Left colon (tissue), 2 donors: ENCODE measurements around the gene RRP12. TPM values are rescaled to one million over a fixed set of nuclear protein-coding genes. Genes with fewer than 3 reads are reported as not detected.
"Not testable (repeated sequence)": the region's sequence is repeated elsewhere in the genome, so short reads cannot be mapped to it uniquely, and the experiment has no call there.

ENCODE experiments used
- ATAC-seq: fragments of 200-7000 bp; cut with Tn5 transposase; one replicate; pipeline ENCODE4 v1.9.1; 2020; ENCODE audit warnings: mild to moderate bottlenecking, moderate library complexity
- DNase-seq, 2 donors: peaks; one replicate each; pipeline ENCODE4 v3.0.0-alpha.2; 2020
- intact Hi-C, 2 donors: fragments of 100-400 bp; cut with DNase I in 1 of 2; cut with micrococcal nuclease in 1 of 2; formaldehyde crosslinking; loops; one replicate each; pipeline versions ENCODE4 v1.11.2 to v1.14.0; 2022; cut with DNase I, micrococcal nuclease
- total RNA-seq, 2 donors: library from RNA; stranded (reverse); fragmentation: NEBNext Ultra II Directional; extraction: Animal tissue kit (Norgen Biotek cat#: 25700); gene quantifications; one replicate each; pipeline ENCODE4 v1.2.1, GENCODE V29; 2021
- donor health status: DM: no; HTN: no; CAD: no.
- donor health status: DM: yes; HTN: yes; CAD: no.

Gene RRP12
- total RNA-seq, 2 donors from 2014 or later: 13.9 to 15.1 TPM

DNA sequence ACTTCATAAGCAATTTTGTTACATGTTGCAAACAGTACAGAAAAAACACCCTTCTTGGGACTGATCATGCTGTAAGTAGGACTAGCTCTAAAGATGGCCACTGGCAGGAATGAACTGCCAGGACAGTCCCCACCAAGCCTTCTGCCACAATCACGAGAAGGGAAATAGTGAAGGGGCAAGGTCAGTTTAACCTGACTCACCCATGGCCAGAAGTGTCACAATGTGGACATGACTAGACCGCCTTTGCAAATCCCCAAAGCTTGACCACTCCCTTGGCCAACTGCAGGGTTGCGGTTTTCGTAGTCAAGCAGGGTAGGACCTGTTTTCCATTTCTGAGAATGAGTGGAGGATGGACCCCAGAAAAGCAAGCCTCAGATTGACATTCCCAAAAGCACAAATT lies 47.2 kb downstream of the RRP12 start:
- intact Hi-C loops: loop anchor here in 1 of 2 donors (10.0 kb wide), 1 partner anchor 79 kb away; no protein-coding TSS in a partner anchor
- ATAC-seq (no peak), DNase-seq (no peak)

DNA sequence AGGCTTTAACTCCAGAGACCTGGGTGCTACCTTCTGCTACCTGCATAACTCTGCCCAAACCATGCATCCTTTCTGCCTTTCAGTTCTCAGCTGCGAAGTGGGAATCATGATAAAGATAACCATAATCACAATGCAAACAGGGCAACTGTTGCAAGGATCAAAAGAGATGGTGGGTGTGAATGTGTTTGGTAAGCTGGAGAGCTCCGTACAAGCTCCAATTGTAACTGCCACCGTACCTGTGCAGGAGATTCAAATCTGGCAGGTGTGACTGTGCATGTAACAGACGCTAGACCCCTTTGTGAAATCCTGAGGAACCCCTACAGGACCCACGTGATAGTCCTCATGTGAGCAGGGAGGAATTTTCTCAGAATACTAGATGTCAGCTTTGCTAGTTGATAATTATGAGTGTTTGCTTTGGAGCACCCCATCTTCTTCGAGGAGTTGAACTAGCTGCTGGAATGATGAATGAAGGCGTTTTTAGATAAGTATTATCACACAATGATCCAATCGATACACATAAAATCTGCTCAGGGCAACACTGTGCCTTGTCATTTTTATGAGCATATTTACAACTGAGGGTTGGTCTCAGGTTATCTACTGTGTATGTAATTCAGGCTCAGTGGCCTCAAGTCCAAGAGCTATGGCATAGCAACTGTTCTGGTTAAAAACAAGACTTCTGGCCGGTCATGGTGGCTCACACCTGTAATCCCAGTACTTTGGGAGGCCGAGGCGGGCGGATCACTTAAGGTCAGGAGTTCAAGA lies 51.2 kb downstream of the RRP12 start:
- peak; percentile 96 for ATAC-seq
- intact Hi-C loops: loop anchor here in 1 of 2 donors (10.0 kb wide), 1 partner anchor 75 kb away; no protein-coding TSS in a partner anchor
- DNase-seq: no peak

DNA sequence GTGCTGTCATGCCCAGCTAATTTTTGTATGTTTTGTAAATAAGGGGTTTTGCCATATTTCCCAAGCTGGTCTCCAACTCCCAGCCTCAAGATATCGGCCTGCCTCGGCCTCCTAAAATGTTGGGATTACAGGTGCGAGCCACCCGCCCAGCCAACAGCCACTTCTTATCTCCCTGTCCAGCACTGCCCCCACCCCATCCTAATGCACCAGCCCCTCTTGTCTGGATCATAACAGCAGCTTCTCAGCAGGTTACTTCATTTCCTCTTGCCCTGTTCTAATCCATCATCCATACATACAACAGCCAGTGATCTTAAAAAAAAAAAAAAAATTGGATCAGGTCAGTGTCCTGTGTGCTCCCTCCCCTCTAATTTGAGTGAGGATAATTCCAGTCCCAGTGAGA lies 53.8 kb downstream of the RRP12 start:
- DNase-seq (no peak), ATAC-seq (no peak)
- intact Hi-C loops: no loop called here

DNA sequence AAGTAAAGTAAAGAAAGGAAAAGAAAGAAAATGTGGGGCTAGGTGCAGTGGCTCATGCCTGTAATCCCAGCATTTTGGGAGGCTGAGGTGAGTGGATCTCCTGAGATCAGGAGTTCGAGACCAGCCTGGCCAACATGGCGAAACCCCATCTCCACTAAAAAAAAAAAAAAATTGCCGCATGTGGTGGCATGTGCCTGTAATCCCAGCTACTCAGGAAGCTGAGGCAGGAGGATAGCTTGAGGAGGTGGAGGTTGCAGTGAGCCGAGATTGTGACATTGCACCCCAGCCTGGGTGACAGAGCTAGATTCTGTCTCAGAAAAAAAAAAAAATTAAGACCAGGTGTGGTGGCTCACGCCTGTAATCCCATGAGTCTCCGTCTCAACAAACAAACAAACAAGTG lies 57.5 kb downstream of the RRP12 start:
- ATAC-seq, intact Hi-C loops: not testable (repeated sequence)

DNA sequence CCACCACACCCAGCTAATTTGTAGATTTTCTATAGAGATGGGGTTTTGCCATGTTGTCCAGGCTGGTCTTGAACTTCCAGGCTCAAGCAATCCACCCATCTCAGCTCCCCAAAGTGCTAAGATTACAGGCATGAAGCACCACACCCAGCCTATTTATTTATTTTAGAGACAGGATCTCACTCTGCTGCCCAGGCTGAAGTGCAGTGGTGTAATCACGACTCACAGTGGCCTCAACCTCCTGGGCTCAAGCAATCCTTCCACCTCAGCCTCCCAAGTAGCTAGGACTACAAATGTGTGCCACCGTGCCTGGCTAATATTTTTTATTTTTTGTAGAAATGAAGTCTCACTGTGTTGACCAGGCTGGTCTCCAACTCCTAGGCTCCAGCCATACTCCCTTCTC lies 59.7 kb downstream of the RRP12 start:
- no peak for ATAC-seq
- intact Hi-C loops: no loop called here
- DNase-seq: no peak

More for the DNA sequence above, 57.5 kb downstream of the RRP12 start:
- DNase-seq: not testable (repeated sequence)

DNA sequence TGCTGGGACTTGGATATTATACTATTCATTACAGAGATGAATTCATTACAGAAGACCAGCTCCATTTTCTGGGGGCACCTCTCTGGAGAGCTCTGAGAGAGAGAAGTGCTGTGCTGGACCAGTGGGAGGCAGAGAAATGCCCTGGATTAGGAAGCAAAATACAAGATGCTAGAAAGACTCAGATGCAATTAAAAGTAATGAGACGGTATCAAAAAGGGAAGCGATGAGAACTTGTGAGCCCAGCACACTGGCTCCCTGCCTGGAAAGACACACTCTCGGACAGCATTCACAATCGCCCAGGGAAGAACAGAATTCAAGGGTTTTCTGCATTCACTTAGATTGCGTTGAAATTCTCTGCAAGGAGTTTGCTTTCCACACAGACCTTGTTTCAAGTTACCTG lies 63.1 kb downstream of the RRP12 start:
- DNase-seq (no peak), ATAC-seq (no peak)
- intact Hi-C loops: loop anchor here in 1 of 2 donors (10.0 kb wide), 1 partner anchor 53 kb away; no protein-coding TSS in a partner anchor

DNA sequence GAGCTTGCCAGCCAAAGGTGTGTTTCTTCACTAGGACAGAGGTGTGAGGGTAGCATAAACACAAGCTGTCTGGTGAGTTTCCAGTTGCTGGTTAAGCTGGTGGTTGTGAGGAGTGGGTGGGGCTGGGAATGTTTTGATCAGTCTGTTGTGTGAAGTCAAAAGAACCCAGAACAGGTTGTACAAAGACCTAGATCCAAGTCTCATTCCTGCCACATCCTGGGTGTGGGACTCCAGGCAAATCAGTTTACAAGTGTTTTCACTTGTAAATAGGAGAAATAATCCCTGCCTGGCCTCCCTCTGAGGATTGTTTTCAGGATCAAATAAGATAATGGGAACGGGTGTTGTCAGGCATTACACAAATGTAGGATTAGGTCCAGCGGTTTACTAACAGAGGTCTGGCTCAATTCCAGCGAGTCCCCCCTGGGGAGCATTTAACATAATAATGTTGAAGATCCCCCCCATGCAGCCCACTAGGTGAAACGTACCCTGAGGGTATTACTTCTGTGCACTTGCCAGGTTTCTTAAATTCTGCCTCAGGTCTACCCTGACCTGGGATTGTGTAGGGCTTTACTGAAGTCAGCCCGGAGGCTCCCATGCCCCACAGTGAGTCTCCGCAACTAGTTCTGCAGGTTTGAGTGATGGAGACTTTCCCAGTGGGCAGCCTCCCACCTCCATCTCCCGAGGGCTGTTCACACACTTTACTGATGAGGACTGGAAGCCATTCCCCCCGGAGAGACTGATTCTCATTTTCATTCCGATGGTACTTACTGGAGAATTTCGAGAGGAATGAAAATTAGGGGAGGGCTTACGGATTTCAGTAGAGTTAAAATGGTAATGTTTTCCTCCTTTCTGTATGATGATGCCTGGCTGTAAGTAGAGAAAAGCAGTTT lies 64.0 kb downstream of the RRP12 start:
- peak; percentile 44 to 82 for DNase-seq
- intact Hi-C loops: loop anchor here in 1 of 2 donors (10.0 kb wide), 1 partner anchor 52 kb away; no protein-coding TSS in a partner anchor
- ATAC-seq: peak; percentile 38

DNA sequence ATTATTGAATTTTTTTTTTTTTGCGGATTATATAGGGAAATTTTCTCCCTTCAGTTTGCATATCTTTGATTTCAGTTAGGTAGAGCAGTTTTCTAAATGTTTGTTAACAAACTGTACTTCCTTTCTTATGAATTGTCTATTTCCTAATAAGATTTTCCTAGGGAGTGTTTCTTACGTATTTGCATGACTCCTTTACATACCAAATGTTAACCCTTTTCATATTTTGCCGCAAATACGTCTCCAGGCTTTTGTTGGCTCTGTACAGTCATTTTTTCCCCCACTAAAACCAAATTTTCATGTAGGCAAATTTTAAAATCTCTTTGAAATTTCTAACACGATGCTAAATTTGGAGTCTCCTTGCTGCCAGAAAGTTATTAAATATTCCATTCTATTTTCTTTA lies 64.7 kb downstream of the RRP12 start:
- DNase-seq: no peak
- ATAC-seq: no peak
- intact Hi-C loops: loop anchor here in 1 of 2 donors (10.0 kb wide), 1 partner anchor 52 kb away; no protein-coding TSS in a partner anchor

DNA sequence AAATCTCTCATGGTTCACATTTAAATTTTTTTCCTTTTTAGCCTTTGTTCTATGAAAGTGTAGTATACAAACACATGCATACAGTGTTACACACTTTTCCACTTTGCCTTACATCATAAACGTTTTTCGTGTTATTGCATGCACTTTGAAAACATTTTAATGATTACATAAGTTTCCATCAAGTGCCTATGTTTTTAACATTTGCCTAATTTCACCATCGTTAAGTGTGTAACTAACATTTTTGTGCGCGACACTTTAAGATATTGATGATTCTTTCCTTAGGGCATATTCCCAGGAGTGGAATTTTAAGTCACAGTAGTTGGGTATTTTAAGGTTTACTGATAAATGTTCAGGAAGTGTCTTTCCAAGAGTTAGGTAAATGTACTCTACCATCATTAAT lies 65.1 kb downstream of the RRP12 start:
- intact Hi-C loops: loop anchor here in 1 of 2 donors (10.0 kb wide), 1 partner anchor 51 kb away; no protein-coding TSS in a partner anchor
- ATAC-seq (no peak), DNase-seq (no peak)

DNA sequence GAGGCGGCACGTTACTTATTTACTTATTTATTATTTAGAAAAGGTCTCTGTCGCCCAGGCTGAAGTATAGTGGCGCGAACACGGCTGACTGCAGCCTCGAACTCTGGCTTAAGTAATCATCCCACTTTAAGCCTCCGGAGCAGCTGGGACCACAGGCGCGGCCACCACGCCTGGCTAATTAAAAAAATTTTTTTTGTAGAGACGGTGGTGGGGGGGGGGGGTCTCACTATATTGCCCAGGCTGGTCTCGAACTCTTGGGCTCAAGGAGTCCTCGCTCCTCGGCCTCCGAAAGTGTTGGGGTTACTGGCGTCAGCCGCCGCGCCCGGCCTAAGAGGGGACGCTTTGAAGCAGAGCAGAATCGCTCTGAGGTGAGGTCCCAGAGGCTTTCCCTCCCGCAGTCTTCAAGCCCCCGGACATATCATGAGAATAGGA lies 65.9 kb downstream of the RRP12 start:
- intact Hi-C loops: loop anchor here in 1 of 2 donors (10.0 kb wide), 1 partner anchor 50 kb away; no protein-coding TSS in a partner anchor
- no peak for ATAC-seq
- DNase-seq: no peak

DNA sequence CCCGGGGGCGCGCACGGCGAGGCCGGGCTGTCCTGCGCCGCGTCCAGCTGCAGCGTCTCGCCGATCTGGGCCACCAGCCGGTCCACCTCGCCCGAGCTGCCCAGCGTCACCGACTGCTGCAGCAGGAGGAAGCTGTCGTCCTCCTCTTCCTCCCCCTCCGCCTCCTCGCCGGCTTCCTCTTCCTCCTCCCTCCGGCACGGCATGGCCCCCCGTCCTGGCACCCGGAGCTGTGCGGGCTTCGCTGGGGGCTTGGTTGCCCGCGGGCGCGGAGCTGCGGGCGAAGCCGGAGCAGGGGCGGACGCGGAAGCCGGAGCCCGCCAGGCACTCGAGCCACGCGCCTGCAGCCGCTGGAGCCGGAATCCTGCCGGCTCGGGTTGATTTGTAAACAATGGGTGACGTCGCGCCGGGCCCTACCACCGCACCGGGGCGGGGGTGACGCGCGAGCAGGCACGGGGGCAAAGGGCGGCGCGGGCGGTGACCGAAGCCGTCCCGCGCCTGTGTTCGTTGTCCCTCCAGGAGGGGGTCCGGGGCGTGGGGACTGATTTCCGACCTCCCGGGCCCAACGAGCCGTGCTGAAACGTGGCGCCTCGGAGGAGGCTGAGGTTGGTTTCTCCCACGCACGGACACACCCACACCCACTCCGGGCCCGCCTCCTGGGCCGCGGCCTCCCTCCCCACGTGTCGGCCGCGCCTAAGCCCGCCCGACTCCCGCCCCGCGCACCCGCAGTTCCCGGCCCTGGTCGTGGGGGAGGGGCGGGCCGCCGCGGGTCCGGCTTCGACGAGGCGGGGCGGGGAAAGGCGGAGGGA lies 66.6 kb downstream of the RRP12 start, which contains the start of gene FRAT2:
TSS of gene FRAT2 (minus strand) at position 360 of the 806 bp plus-strand sequence. CDS start at position 203, 157 bp downstream.
- peak; percentile 91 to 93 for DNase-seq
- intact Hi-C loops: loop anchor here in 1 of 2 donors (10.0 kb wide), 1 partner anchor 50 kb away; no protein-coding TSS in a partner anchor
- ATAC-seq: peak; percentile 82

DNA sequence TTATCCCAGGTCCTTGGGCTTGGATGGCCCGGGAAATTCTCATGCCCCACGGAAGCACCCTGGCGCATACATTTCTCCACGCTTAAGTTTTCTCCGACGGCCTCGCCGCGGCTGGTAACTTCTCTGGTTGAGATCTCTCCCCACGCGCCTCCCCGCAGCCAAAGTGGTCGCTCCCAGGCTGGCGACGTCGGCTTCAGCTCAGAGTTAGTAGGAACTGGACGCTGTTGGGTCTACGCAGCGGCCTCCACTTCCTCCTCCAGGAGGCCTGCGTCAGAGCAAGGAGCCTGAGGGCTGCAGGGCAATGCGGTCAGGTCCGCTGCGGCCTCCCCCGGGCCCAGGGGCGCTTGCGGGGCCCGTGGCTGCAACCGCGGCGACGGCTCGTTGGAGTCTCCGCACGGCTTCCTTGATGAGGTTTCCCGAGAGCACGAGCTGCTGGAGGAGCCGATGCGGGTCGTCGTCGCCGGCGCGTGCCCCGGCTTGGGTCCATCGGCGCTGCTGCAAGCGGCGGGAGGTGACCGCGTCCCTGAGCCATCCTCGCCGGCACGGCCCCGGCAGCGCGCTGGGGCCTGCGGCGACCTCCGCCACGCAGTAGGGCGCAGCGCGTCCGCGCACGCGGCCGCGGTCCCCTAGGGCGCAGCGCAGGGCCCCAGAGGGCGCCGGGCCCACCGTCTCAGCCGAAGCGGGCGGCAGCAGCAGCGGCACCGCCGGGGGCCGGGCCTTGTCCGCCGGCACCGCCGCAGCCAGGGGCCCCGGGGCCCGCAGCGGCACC lies 67.4 kb downstream of the RRP12 start:
- DNase-seq (peak; percentile 57 to 72), ATAC-seq (peak; percentile 45)
- intact Hi-C loops: loop anchor here in 1 of 2 donors (10.0 kb wide), 1 partner anchor 49 kb away; no protein-coding TSS in a partner anchor

DNA sequence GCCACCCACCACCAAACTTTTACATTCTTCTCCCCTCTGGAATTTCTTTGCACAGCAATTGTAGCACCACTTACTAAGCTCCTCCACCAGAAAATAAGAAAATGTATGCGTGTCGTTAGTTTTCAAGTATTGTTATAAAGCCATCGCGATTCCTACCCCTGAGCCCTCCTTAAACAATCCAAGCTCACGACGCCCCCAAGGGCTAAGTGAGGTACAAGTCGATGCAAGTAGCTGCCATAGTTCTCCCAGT lies 67.9 kb downstream of the RRP12 start:
- DNase-seq (no peak), ATAC-seq (peak; percentile 8)
- intact Hi-C loops: loop anchor here in 1 of 2 donors (10.0 kb wide), 1 partner anchor 48 kb away; no protein-coding TSS in a partner anchor

DNA sequence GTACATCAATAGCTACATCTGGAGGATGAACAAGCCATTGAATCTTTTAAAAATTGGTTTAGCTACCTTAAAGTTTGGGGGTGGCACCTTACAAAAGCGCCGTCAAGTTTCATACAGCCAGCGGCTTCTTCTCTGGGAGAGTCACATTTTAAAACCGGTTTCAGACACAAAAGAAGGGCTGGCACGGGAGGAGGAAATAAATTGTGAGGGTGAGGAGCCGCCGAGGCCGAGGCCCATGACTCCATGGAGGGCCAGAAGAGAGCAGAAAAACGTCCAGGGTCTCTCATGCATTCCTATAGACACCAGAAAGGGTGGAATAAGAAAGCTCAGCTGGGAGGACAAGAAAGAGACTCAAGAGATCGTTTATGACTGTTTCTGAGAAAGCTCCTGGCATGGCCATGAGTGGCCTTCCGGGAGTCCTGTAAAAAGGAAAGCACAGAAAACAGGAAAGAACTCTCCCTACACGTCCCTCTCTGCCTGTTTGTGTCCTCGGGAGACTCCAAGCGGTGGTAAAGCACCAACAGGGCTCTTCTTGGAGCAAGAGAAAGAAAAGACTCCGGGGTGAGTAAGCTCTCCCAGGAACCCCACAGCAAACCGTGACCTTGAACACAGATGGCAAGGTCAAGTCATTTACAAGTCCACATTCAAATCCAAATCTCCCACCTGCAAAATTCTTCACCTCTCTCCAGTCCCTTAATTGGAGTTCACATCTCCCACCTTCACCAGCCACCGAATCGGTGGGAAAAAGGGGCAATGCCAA lies 68.4 kb downstream of the RRP12 start:
- intact Hi-C loops: loop anchor here in 1 of 2 donors (10.0 kb wide), 1 partner anchor 48 kb away; no protein-coding TSS in a partner anchor
- peak; percentile 32 for ATAC-seq
- peak; percentile 45 to 68 for DNase-seq

DNA sequence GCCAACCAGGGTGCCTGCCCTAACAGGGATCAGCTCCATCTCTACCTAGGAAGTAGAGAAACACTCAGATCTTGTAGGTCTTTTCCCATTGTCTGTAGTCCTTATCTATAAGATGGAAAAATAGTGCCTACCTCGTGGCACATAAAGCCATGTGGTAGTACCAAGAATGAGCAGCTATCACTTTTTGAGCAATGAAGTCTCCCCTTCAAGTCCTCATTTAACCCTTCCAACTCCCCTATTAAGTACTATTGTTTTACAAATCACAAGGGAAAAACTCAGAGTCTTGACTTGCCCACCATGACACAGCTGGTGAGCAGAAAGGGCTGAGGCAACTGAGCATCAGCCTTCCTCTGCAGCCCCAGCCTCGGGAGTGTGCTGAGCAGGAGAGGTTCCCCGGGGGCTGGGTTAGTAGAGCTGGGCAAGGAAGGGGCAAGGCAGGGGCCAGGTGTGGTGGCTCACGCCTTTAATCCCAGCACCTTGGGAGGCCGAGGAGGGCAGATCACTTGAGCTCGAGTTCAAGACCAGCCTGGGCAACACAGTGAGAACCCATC lies 69.9 kb downstream of the RRP12 start:
- no peak for ATAC-seq

DNA sequence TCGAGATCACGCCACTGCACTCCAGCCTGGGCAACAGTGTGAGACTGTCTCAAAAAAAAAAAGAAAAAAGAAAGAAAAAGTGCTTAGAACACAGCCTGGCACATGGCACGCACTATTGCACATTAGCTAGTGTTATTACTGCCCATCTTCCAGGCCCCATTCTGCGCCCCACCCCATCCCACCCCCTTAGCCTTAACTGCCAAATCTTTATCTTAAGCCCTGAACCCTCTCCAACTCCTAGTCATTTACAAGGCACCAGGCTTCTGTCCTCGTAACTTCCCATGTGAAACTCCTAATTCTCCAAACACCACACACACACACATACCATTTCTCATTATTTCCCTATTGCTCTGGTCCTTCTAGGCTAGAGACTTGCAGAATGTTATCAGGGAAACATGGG lies 71.4 kb downstream of the RRP12 start:
- DNase-seq (no peak), ATAC-seq (no peak)
- intact Hi-C loops: loop anchor here in 1 of 2 donors (10.0 kb wide), 1 partner anchor 45 kb away; no protein-coding TSS in a partner anchor

More for the DNA sequence above, 69.9 kb downstream of the RRP12 start:
- DNase-seq: no peak
- intact Hi-C loops: loop anchor here in 1 of 2 donors (10.0 kb wide), 1 partner anchor 46 kb away; no protein-coding TSS in a partner anchor
